ENCODE data around the gene ZAP70.

Gene ZAP70

DNA sequence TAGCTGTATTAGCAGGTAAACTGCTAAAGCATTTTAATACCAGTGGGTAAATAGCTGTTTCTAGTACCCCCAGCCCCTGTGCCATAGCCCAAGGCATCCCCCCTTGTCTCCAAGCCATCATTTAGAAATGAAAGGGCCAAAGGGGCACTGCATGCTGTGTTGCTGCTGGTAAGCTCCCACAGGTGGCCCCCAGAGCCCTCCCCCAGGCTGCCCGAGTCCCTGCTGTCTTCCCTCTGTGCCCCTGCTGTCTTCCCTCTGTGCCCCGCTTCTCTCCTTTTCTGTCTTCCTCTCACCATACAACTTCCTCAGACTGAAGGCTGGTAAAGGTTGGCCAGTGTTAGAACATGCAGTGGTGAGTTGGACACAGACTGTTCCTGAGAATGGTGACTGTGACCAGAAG lies 42.1 kb downstream of the ZAP70 start:
- TF ChIP-seq GATA3 (IDR thresholded peaks at IDR 0.05; ENCODE audit: low read depth, low read length), result no peak
- TF ChIP-seq GATA2 (IDR thresholded peaks at IDR 0.05; ENCODE audit: low read depth, low read length), result no peak

DNA sequence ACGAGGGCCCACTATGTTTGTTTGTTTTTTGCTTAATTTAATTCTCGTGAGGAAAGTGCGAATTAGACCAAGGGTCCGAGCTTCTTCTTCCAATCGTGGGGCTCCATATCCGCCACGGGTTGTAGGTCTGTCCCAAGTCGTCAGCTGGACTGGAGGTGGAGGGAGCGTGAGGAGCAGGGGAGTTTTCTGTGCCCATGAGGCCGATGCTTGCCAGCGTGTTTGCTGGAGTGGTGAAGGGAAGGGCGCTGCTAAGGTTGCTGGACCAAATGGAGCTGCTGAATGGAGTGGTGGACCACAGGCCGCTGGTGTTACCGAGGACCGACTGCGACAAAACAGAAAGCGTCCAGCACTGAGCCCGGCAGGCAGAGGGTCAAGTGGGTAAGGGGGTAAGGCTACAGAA lies 43.7 kb downstream of the ZAP70 start:
- no peak for TF ChIP-seq GATA2 (IDR thresholded peaks at IDR 0.05; ENCODE audit: low read depth, low read length)
- no peak for TF ChIP-seq GATA3 (IDR thresholded peaks at IDR 0.05; ENCODE audit: low read depth, low read length)

DNA sequence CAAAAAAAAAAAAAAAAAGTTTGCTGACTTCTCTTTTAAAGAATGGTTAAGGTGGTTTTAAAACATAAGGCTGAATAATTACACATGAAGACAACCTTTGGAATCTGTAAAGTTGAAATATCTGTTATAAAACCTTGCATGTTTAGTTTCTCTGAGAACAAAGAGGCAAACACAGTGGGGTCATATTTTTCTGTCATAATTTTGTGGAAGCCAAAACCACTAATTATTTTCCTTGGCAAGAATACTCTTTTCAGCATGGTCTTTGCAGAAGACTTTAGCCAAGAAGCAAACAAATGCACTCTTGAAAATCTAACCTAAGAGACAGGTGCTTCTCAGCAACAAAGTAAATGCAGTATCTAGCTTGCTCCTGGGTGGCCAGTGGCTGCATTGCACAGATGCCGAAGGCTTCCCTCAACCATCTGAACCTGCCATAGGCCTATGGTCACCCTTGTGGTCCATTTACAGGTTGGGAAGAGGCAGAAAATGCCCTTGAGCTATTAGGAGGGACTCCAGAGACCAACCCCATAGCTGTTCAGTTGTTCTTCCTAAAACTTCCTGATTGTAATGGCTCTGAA lies 44.8 kb downstream of the ZAP70 start:
- TF ChIP-seq GATA2 (IDR thresholded peaks at IDR 0.05; ENCODE audit: low read depth, low read length) (no peak), GATA3 (IDR thresholded peaks at IDR 0.05; ENCODE audit: low read depth, low read length) (no peak)

DNA sequence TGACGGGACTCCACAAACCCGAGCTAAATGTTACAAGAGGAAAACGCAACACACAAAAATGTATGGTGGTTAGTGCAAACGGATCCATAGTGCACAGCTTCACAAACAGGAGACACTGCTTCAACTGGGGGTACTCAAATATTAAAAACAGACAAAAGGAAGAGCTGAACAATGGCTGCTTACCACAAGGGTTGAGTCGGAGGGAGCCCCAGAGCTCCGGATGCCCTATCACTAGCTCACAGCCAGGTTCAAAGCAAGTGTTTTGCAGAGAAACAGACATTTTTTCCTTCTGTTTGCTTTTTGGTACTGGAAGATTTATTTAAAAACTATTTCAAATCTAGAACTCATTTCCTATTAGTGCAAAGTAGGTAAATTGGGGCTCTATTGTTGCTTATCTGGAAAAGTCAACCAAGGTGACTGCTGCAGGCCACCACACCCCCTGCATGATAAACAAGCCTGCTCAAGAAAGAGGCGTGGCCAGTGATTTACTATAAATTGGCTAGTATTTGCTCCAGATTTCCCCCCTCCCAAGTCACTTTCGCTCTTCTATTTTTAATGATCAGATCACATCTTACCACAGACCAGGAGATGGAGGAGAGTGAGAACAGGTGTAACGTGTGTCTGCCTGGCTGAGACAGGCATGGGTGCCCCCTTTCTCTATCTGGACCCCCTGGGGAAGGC lies 46.5 kb downstream of the ZAP70 start:
- TF ChIP-seq GATA2 (IDR thresholded peaks at IDR 0.05; ENCODE audit: low read depth, low read length), result no peak
- no peak for TF ChIP-seq GATA3 (IDR thresholded peaks at IDR 0.05; ENCODE audit: low read depth, low read length)

DNA sequence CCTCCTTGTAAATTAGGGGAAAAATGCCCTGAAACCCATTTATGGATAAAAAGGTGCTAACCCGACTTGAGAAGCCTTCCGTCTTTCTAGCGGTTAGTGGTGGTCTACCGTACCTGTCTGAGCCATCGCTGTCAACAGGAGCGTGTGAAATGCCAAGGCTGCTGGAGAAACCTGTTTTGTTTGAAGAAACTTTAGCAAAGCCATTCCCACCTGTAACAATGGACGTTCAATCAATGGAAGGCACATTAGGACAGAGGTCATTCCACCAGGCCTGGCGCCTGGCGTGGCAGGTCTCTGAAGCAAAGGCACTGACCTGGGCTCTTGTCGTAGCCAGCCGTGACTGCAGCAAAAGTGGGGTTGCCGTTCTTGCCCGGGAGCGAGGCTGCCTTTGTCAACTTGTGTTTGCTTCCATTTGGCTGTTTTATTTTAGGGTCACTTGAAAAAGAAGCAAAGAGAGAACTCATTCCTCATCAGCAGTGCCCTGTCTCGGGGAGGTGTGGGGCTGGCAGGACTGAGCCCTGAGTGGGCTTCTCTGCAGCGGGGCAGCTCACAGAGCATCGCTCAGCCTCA lies 47.2 kb downstream of the ZAP70 start:
- TF ChIP-seq GATA3 (IDR thresholded peaks at IDR 0.05; ENCODE audit: low read depth, low read length) (no peak), GATA2 (IDR thresholded peaks at IDR 0.05; ENCODE audit: low read depth, low read length) (no peak)

DNA sequence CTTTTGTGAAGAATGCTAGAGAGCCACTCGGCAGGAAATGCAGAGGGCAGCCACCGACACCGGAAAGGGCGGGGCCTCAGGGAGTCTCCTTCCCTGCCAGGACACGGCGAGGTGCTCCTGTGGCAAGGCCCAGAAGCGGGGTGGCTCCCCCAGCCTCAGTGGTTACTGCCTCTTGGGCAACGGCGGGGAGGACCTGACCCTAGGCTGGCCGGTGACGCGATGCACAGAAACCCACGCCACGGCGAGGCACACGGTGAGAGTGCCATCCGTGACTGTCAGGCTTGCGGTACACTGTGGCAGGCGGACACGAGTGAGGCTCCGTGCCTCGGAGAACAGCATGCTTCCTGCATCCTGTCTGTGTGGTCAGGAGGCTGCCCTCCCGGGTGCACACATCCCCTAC lies 47.8 kb downstream of the ZAP70 start:
- no peak for TF ChIP-seq GATA2 (IDR thresholded peaks at IDR 0.05; ENCODE audit: low read depth, low read length)
- no peak for TF ChIP-seq GATA3 (IDR thresholded peaks at IDR 0.05; ENCODE audit: low read depth, low read length)

DNA sequence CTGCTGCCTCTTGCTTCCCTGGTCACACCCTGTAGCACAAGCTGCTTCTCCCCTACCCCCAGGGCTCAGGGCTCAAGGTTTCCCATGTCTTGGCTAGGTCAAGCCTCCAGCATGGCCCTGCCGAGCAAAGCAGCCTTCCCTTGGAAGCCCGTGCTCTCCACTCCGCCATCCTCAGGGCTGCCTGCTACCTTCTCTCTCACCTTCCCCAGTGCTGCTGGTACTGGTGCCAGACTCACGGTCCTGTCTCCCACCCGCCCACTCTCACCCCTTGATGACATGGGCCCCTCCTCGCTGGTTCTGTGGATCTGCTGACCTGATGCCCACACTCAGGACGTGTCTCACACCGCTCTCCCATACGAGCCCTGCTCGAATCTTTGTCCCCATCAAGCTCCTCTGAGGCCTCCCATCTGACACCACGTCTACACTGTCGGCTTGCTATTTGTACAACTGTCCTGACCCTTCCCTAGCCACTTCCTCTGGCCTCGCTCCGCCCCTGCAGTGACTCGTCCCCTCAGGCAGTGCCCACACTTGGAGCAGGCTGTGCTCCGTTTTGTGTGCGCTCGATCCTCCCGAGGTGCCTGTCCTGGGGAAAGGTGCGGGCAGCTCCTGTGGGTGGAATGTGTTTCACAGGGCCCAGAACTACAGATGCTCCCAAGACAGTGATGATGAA lies 49.9 kb downstream of the ZAP70 start:
- TF ChIP-seq GATA3 (IDR thresholded peaks at IDR 0.05; ENCODE audit: low read depth, low read length), result no peak
- no peak for TF ChIP-seq GATA2 (IDR thresholded peaks at IDR 0.05; ENCODE audit: low read depth, low read length)

DNA sequence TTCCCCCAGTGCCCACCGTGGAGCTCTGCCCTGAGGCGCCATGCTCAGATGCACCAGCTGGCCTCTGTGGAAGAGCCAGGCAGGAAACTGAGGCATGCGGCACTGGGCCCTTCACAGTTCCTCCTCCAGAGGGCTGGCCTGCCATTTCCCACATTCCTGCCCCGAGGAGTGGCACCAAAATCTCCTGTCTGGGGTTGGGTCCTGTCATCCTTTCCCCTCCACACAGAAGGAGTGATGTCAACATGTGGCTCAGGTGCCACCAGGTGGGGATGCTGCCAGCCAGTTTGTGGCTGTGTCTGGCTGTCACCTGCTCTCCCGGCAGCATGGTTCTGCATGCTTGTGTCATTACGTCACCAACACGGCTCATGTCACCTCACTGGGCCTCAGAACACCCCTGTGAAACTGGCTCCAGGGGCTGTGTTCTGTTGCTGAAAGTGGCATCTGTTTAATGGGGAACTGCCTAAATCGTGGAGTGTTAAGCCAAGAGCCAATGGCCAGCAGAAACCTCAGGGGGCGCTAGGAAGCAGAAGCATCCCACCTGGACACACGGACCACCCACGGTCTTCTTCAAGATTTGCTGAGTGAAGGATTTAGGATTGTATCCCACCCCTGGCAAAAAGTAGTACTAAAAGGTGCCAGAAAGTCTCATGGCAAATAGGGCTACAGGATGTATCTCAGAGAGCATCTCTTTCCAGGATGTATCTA lies 51.3 kb downstream of the ZAP70 start:
- TF ChIP-seq GATA3 (IDR thresholded peaks at IDR 0.05; ENCODE audit: low read depth, low read length), result no peak
- TF ChIP-seq GATA2 (IDR thresholded peaks at IDR 0.05; ENCODE audit: low read depth, low read length), result no peak

DNA sequence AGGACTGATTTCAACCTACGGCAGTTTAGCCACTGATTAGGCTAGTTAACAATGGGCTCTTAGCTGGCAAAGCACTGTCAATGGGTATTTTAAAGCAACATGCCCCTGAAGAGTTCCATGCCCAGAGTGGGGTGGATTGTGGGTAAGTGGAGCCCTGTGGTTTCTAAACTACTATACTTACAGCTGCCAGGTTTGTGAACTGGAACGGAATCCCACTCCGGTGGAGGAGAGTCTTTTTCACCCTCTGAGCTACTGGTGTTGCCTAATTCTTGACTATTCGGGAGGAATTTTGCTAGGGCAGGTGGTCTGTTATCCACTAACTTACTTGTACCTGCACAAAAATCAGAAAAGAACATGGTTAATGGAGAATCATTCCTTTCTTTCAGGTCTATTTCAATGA lies 52.6 kb downstream of the ZAP70 start:
- no peak for TF ChIP-seq GATA3 (IDR thresholded peaks at IDR 0.05; ENCODE audit: low read depth, low read length)
- no peak for TF ChIP-seq GATA2 (IDR thresholded peaks at IDR 0.05; ENCODE audit: low read depth, low read length)

DNA sequence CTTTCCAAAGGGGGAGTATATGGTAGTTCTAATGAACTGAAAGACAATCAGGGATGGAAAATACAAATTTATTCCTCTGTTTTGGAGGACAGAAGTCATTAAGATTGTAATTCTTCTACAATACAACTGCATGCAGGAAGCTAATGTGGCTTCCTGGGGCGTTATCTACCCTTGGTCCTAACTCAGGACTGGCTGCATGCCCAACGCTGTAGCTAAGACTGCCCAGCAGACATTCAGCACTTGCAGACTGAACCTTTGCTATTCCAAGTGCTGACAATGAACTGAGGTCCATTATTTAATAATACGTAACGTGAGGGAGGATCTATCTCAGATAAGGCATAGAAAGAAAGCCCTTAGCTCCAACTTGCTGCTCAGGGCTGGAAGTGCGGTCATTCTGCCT lies 53.2 kb downstream of the ZAP70 start:
- TF ChIP-seq GATA2 (IDR thresholded peaks at IDR 0.05; ENCODE audit: low read depth, low read length) (no peak), GATA3 (IDR thresholded peaks at IDR 0.05; ENCODE audit: low read depth, low read length) (no peak)

DNA sequence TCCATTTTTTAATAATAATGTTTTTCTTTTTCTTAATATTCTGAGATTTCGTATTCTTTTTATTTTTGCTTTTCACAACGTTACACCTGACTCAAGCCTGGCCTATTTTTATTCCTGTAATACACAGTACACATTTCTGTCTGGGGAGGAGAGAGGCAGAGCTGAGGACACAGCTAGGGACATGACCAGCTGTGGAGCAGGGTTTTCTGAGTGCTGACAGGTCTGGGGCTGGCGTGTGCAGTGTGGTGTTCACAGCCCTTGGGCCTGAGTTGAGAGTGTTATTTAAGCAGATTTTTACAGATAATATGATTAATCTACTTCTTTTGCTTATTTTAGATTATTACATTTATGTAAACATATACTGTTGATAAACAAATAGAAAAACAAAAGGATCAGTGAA lies 55.9 kb downstream of the ZAP70 start:
- TF ChIP-seq GATA3 (IDR thresholded peaks at IDR 0.05; ENCODE audit: low read depth, low read length) (no peak), GATA2 (IDR thresholded peaks at IDR 0.05; ENCODE audit: low read depth, low read length) (no peak)

DNA sequence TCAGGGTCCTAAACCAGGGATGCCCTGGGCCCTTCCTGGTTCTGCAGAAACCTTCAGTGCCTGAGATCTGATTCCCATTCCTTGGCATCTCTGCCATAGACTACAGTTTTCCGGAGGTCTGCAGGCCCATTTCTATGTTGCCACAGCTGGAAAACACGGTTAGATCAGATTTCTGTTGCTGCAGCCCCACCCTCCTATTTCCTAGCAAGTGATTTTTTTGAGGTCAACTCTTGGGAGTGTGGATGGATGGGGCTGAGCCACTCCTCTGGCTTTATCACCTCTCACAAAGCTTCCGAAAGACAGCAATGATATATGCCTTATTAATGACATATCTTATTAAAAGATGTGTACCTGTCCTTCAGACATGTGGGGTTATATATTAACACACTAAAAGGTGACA lies 56.3 kb downstream of the ZAP70 start:
- TF ChIP-seq GATA2 (IDR thresholded peaks at IDR 0.05; ENCODE audit: low read depth, low read length), result no peak
- TF ChIP-seq GATA3 (IDR thresholded peaks at IDR 0.05; ENCODE audit: low read depth, low read length), result no peak

DNA sequence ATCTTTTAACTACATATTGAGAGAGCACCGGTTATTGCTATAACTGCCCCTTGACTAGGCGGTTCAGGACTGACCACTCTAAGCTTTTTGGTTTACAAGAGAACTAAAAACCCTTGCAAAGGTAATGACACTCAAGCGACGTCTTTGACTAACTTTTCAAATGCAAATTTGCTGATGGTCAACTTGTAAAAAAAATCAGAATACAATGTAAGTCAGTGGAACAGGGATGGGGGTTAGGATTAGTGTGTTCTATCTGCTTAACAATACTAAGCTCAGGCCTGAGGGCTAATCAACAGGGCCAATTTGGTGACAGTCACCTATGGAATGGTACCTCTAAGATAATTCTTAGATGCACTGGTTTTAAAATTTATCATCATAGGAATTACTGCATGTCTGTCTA lies 57.1 kb downstream of the ZAP70 start:
- TF ChIP-seq GATA2 (IDR thresholded peaks at IDR 0.05; ENCODE audit: low read depth, low read length) (no peak), GATA3 (IDR thresholded peaks at IDR 0.05; ENCODE audit: low read depth, low read length) (no peak)

DNA sequence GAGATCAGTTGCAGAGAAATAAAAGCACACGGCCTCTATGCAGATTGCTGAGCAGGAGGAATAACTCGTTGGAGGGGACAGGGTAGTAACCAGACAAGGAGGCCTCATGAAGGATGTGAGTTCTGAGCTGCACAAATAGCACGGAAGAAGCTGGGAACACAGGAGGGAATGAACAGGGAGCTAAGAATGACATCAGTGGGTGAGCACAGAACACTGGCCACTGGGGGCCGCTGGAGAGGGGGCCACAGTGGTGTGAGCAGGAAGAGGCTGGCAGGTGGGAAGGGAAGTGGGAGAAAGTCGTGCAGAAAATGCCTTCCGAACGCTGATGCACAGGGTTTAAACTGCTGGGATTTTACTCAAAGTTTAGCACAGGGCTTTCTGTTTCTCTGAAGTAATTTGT lies 61.0 kb downstream of the ZAP70 start:
- TF ChIP-seq GATA3 (IDR thresholded peaks at IDR 0.05; ENCODE audit: low read depth, low read length), result no peak
- no peak for TF ChIP-seq GATA2 (IDR thresholded peaks at IDR 0.05; ENCODE audit: low read depth, low read length)

Measured in SH-SY5Y (cell line).